Heart left ventricle (tissue), 16 donors: ENCODE measurements around the gene RAPSN. TPM values are rescaled to one million over a fixed set of nuclear protein-coding genes. Genes with fewer than 3 reads are reported as not detected.

ENCODE experiments used
- ATAC-seq, 4 donors: fragments of 200-7000 bp; cut with Tn5 transposase; one replicate each; pipeline ENCODE4 v1.9.1; 2020 to 2022; ENCODE audit warnings: moderate library complexity in 4 of 4, mild to moderate bottlenecking in 3 of 4, moderate number of reproducible peaks in 1 of 4
- DNase-seq, 5 donors: peaks; one replicate each; pipeline ENCODE4 v3.0.0-alpha.2; 2020
- H3K27ac ChIP-seq, 12 donors: fragments of 200-600 bp; sonication (generic) in 4 of 12; one replicate each; pipeline versions ENCODE4 v1.5.0 to v1.8.0; 2016 to 2022; ENCODE audit warnings: mild to moderate bottlenecking in 2 of 12
- H3K27me3 ChIP-seq, 9 donors: fragments of 200-600 bp; sonication (generic) in 2 of 9; one replicate each; pipeline versions ENCODE4 v1.5.1 to v1.8.0; 2016 to 2022; ENCODE audit warnings: mild to moderate bottlenecking in 3 of 9
- H3K36me3 ChIP-seq, 9 donors: fragments of 200-600 bp; sonication (generic) in 2 of 9; one replicate each; pipeline versions ENCODE4 v1.5.0 to v1.8.0; 2018 to 2022; ENCODE audit warnings: mild to moderate bottlenecking in 2 of 9
- H3K4me1 ChIP-seq, 12 donors: fragments of 200-600 bp; sonication (generic) in 4 of 12; one replicate each; pipeline versions ENCODE4 v1.5.0 to v1.8.0; 2016 to 2022; ENCODE audit warnings: mild to moderate bottlenecking in 3 of 12
- H3K4me3 ChIP-seq, 12 donors: fragments of 200-600 bp; sonication (generic) in 4 of 12; one replicate each; pipeline versions ENCODE4 v1.5.0 to v1.8.0; 2017 to 2022; ENCODE audit warnings: mild to moderate bottlenecking in 9 of 12, moderate library complexity in 4 of 12
- H3K9me3 ChIP-seq, 12 donors: fragments of 200-600 bp; sonication (generic) in 4 of 12; one replicate each; pipeline versions ENCODE4 v1.5.0 to v1.8.0; 2016 to 2022; ENCODE audit warnings: mild to moderate bottlenecking in 1 of 12
- CTCF ChIP-seq, 12 donors: fragments of 200-600 bp; sonication (generic) in 4 of 12; IDR thresholded peaks; one replicate each; pipeline versions ENCODE4 v1.5.0 to v1.8.0; 2018 to 2022; ENCODE audit warnings: antibody characterized with exemption in 12 of 12, mild to moderate bottlenecking in 5 of 12
- POLR2A ChIP-seq, 2 donors: fragments of 450-650 bp; IDR thresholded peaks; one replicate each; pipeline ENCODE4 v1.6.1; 2017; ENCODE audit warnings: antibody characterized with exemption in 2 of 2, mild to moderate bottlenecking in 2 of 2, moderate library complexity in 2 of 2
- WGBS, 4 donors: extraction: QIAGEN DNeasy Blood & Tissue Kit in 2 of 4; methylation state at CpG; one replicate each; pipeline versions ENCODE4 v1.1.5 to v1.1.7; 2013 to 2018; 5-methylcytosine and 5-hydroxymethylcytosine counted together
- intact Hi-C, 10 donors: fragments of 100-400 bp; cut with DNase I; formaldehyde crosslinking; loops; one replicate each; pipeline versions ENCODE4 v1.11.1 to v1.14.2; 2022
- polyA plus RNA-seq, 2 donors: library from polyadenylated mRNA; stranded (reverse); fragments of 200-250 nt; gene quantifications; one replicate each; pipeline ENCODE4 v1.2.3, GENCODE V29; 2013
- total RNA-seq, 9 donors: library from RNA; depleted of rRNA in 2 of 9; stranded (reverse); fragments of >200 nt in 2 of 9; fragmentation: NEBNext Ultra II Directional in 3 of 9; extraction: Animal tissue kit (Norgen Biotek cat#: 25700) in 3 of 9; gene quantifications; one replicate each; pipeline versions ENCODE4 v1.1.0 to v1.2.4, GENCODE V29; 2016 to 2023
- donor health status: ischemic (EF 13 %, LVEDD 7.1; RV severe dilation, severe dysfunction).
- donor health status: healthy with polysubstance abuse.
- donor health status: DM: no; HTN: yes; CAD: no.
- donor health status: DM: no; HTN: no; CAD: no.
- donor health status: ischemic (EF 25% LVEDD 6.9; RV normal size, moderate dysfunction).
- donor health status: ischemic (EF 25% LVEDD 5.7; RV mildly dilated, moderate dysfunction).
- donor health status: healthy.
- donor health status: DM: yes; HTN: yes; CAD: no.
- donor health status: ischemic (EF 35%, LVEDD 5.7; RV mildly dilated, moderate dysfunction).
- donor health status: nonischemic (EF 11% LVEDD 7.7; RV severe dilation, severe dysfunction).
- donor health status: DM: yes; HTN: yes; CAD: no.
- donor health status: PGD.
- donor health status: ischemic (EF 29% LVEDD 5.4; RV normal size, mild dysfunction).
- donor health status: nonischemic (EF 23%, LVEDD 6.1; RV moderate dilation, normal function).

Gene RAPSN
- total and polyA plus RNA-seq, 11 donors = 0.43 to 6.5 (median 3.2) TPM

DNA sequence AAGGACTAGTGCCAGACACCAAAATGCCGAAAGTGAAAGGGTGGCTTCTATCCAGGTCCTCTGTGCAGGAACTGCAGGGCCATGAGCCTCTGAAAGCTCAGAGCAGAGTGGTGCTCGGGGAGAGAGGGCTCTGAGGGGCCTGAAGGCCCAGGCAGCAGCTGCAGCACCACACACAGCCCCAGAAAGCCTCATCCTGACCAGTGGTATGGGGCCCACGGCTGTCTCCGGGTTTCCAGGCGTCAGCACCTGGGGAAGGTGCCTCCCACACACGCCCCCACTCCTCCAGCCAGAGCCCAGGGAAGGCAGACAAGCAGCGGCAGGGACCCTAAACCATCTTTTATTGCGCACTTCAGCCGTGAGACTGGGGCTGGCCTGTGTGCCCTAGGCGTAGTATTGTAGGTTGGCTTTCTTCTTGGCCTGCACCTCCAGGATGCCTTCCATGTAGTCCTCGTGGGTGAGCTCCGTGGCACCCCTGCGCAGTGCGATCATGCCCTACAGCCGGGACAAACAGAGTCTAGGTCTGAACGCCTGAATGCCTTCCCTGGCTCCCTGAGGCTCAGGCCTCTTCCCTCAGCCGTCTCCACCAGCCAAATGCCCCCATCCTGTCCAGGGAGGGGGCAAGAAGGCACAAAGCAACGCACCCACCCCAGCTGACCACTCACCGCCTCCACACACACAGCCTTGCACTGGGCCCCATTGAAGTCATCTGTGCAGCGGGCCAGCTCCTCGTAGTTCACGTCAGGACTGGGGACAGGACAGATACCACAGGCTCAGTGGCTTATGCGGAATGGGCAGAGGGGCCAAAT is 30.3 kb downstream of the RAPSN start:
- WGBS, 4 donors = 74 to 82% (median 81%) methylated on average over 22 to 23 of the region's 23 CpGs
- H3K36me3 ChIP-seq = peaks cover 3 to 88% (median 82%) of the 10 kb centered on the region in 9 donors
- H3K4me1 ChIP-seq = peaks cover 7 to 37% (median 22%) of the 10 kb centered on the region in 12 donors
- H3K27ac ChIP-seq = no peak overlapping the region
- TF ChIP-seq POLR2A (IDR thresholded peaks at IDR 0.05) (no peak), CTCF (IDR thresholded peaks at IDR 0.05) (no peak)
- no peaks in the 10 kb centered on the region for H3K27me3 ChIP-seq
- no peak for ATAC-seq
- intact Hi-C loops = no loop called here
- H3K9me3 ChIP-seq = no peaks in the 10 kb centered on the region
- DNase-seq = peak in 1 of 5 donors; percentile 24
- H3K4me3 ChIP-seq = no peak overlapping the region

- no peak overlapping the region for H3K4me3 ChIP-seq
- peaks cover 2 to 88% (median 81%) of the 10 kb centered on the region in 9 donors for H3K36me3 ChIP-seq
- H3K4me1 ChIP-seq = peaks cover 7 to 41% (median 22%) of the 10 kb centered on the region in 12 donors
- no peak for TF ChIP-seq POLR2A (IDR thresholded peaks at IDR 0.05)
- TF ChIP-seq CTCF (IDR thresholded peaks at IDR 0.05) = no peak
- H3K27ac ChIP-seq = no peak overlapping the region
- intact Hi-C loops = no loop called here
- DNase-seq (peak in 1 of 5 donors; percentile 23), ATAC-seq (no peak)
- no peaks in the 10 kb centered on the region for H3K27me3 ChIP-seq
- H3K9me3 ChIP-seq = no peaks in the 10 kb centered on the region
- 86 to 91% (median 89%) methylated on average over 6 of the region's 6 CpGs for WGBS, 4 donors
Observed at GRCh38 chr11:47417712-47418111, 31.2 kb downstream of the RAPSN start.

DNA sequence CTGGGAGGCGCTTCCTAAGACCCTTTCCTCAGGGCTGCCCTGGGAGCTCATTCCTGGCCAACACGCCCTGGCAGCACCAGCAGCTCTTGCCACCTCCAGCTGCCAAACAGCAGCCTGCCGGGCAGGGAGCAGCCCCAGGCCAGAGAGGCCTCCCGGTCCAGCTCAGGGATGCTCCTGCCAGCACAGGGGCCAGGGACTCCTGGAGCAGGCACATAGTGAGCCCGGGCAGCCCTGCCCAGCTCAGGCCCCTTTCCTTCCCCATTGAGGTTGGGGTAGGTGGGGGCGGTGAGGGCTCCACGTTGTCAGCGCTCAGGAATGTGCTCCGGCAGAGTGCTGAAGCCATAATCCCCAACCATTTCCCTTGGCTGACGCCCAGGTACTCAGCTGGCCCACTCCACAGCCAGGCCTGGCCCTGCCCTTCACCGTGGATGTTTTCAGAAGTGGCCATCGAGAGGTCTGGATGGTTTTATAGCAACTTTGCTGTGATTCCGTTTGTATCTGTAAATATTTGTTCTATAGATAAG is 32.9 kb downstream of the RAPSN start:
- no peaks in the 10 kb centered on the region for H3K27me3 ChIP-seq
- intact Hi-C loops = no loop called here
- peaks cover 0 to 88% (median 76%) of the 10 kb centered on the region in 9 donors for H3K36me3 ChIP-seq
- H3K4me3 ChIP-seq = peak overlapping the region in 1 of 12 donors; percentile 21
- no peak for TF ChIP-seq CTCF (IDR thresholded peaks at IDR 0.05)
- no peak for TF ChIP-seq POLR2A (IDR thresholded peaks at IDR 0.05)
- ATAC-seq (peak; percentile 75 to 86 (median 80)), DNase-seq (peak; percentile 85 to 93 (median 87))
- H3K4me1 ChIP-seq = peaks cover 7 to 46% (median 25%) of the 10 kb centered on the region in 12 donors
- no peaks in the 10 kb centered on the region for H3K9me3 ChIP-seq
- 11 to 19% (median 15%) methylated on average over 10 to 13 of the region's 13 CpGs for WGBS, 4 donors
- peak overlapping the region; percentile 38 to 92 (median 84) for H3K27ac ChIP-seq
